H1 (cell line): ENCODE data around the gene SNTG2. TPM values are rescaled to one million over a fixed set of nuclear protein-coding genes. Genes with fewer than 3 reads are reported as not detected.

Source experiments
- CTCF ChIA-PET: fragments of 300-600 bp; sonication (Branson Sonifier 250); formaldehyde crosslinking; loops from one replicate; lab custom pipeline; 2021; ENCODE audit not compliant: partially characterized antibody; lab: Charles Lee
- POLR2A ChIA-PET: fragments of 300-600 bp; sonication (Branson Sonifier 250); formaldehyde crosslinking; loops from one replicate; lab custom pipeline; 2021; ENCODE audit warnings: inconsistent platforms; ENCODE audit not compliant: partially characterized antibody; lab: Charles Lee
- DNase-seq, 2 experiments: peaks; one replicate each; pipeline versions ENCODE4 v3.0.0 to v3.0.0-alpha.2; 2010 to 2022; ENCODE audit warnings: low spot score in 2 of 2, low read depth in 1 of 2, mixed read lengths in 1 of 2
- FAIRE-seq: peaks from 2 replicates; lab custom pipeline; 2011; peaks lifted over from hg19 to GRCh38; lab: Jason Lieb, UNC
- H2AFZ ChIP-seq: 2 replicates; pipeline ENCODE4 v1.8.1; 2012; ENCODE audit warnings: low read length, inconsistent platforms
- H2AK5ac ChIP-seq: 2 replicates; pipeline ENCODE4 v1.6.1; 2013; ENCODE audit warnings: low read depth, low read length
- H2BK120ac ChIP-seq: replicated peaks from 2 replicates; pipeline ENCODE3; 2013; ENCODE audit warnings: low read depth, low read length, inconsistent platforms
- H2BK12ac ChIP-seq: 2 replicates; pipeline ENCODE4 v1.6.1; 2013; ENCODE audit warnings: low read depth, low read length
- H2BK15ac ChIP-seq: 2 replicates; pipeline ENCODE4 v1.6.1; 2013; ENCODE audit warnings: low read length
- H2BK20ac ChIP-seq: 2 replicates; pipeline ENCODE4 v1.6.1; 2013; ENCODE audit warnings: low read length
- H2BK5ac ChIP-seq: 2 replicates; pipeline ENCODE4 v1.6.1; 2013; ENCODE audit warnings: low read depth, low read length
- H3K14ac ChIP-seq: 2 replicates; pipeline ENCODE4 v1.6.1; 2013; ENCODE audit warnings: inconsistent platforms; ENCODE audit not compliant: insufficient read length
- H3K18ac ChIP-seq: 2 replicates; pipeline ENCODE4 v1.6.1; 2013; ENCODE audit warnings: low read length; ENCODE audit errors: extremely low read depth
- H3K23ac ChIP-seq: 2 replicates; pipeline ENCODE4 v1.6.1; 2013; ENCODE audit warnings: inconsistent platforms; ENCODE audit not compliant: insufficient read length
- H3K23me2 ChIP-seq: 2 replicates; pipeline ENCODE4 v1.6.1; 2013; ENCODE audit warnings: low read depth, low read length
- H3K27ac ChIP-seq: 2 replicates; pipeline ENCODE4 v1.6.1; 2011; ENCODE audit warnings: low read depth, low read length, inconsistent platforms
- H3K27me3 ChIP-seq, 4 experiments: replicated peaks in 1 of 4; 1 replicate in 1 of 4; 2 replicates in 3 of 4; pipeline versions ENCODE4 v1.6.1 to v1.8.1; 2011 to 2013; ENCODE audit warnings: low read length in 3 of 4, mild to moderate bottlenecking in 3 of 4, inconsistent platforms in 2 of 4, mixed read lengths in 2 of 4, moderate library complexity in 1 of 4; ENCODE audit not compliant: control insufficient read depth in 3 of 4, insufficient read depth in 3 of 4; ENCODE audit errors: extremely low read depth in 1 of 4
- H3K36me3 ChIP-seq, 4 experiments: 2 replicates each; pipeline versions ENCODE4 v1.6.1 to v1.8.1; 2011 to 2013; ENCODE audit warnings: mild to moderate bottlenecking in 4 of 4, low read length in 3 of 4, moderate library complexity in 2 of 4, control low read depth in 1 of 4, inconsistent platforms in 1 of 4; ENCODE audit not compliant: insufficient read depth in 4 of 4, control insufficient read depth in 2 of 4
- H3K4ac ChIP-seq: replicated peaks from 2 replicates; pipeline ENCODE3; 2013; ENCODE audit warnings: low read length, low read depth, mixed read lengths, inconsistent platforms; ENCODE audit not compliant: insufficient read length
- H3K4me1 ChIP-seq, 4 experiments: replicated peaks in 1 of 4; 1 replicate in 1 of 4; 2 replicates in 3 of 4; pipeline versions ENCODE4 v1.6.1 to v1.8.1; 2011 to 2013; ENCODE audit warnings: low read length in 3 of 4, inconsistent platforms in 2 of 4, mixed read lengths in 1 of 4; ENCODE audit not compliant: insufficient read depth in 4 of 4, control insufficient read depth in 3 of 4
- H3K4me2 ChIP-seq, 2 experiments: 2 replicates each; pipeline versions ENCODE4 v1.6.1 to v1.8.1; 2011 to 2013; ENCODE audit warnings: low read depth in 2 of 2, low read length in 2 of 2, control low read depth in 1 of 2, inconsistent platforms in 1 of 2, mild to moderate bottlenecking in 1 of 2; ENCODE audit not compliant: insufficient read depth in 1 of 2
- H3K4me3 ChIP-seq, 4 experiments: fragments of 200-600, 300-600 bp in 1 of 4; sonication (generic), shearing (Covaris generic), sonication (Bioruptor Twin) in 1 of 4; 2 replicates each; pipeline versions ENCODE4 v1.5.1 to v1.8.1; 2011 to 2016; ENCODE audit warnings: low read length in 4 of 4, low read depth in 3 of 4, control low read depth in 2 of 4, inconsistent platforms in 2 of 4, mild to moderate bottlenecking in 2 of 4, mixed read lengths in 1 of 4, moderate library complexity in 1 of 4; ENCODE audit not compliant: insufficient read depth in 2 of 4; ENCODE audit errors: extremely low read depth in 1 of 4
- H3K56ac ChIP-seq: replicated peaks from 2 replicates; pipeline ENCODE3; 2013; ENCODE audit warnings: low read depth, mild to moderate bottlenecking, mixed read lengths, low read length, inconsistent platforms; ENCODE audit not compliant: insufficient read length
- H3K79me1 ChIP-seq: 2 replicates; pipeline ENCODE4 v1.6.1; 2013; ENCODE audit warnings: low read depth, low read length, control low read depth
- H3K79me2 ChIP-seq, 2 experiments: 2 replicates each; pipeline versions ENCODE4 v1.6.1 to v1.8.1; 2012 to 2013; ENCODE audit warnings: low read length in 2 of 2, mild to moderate bottlenecking in 2 of 2, inconsistent platforms in 1 of 2; ENCODE audit not compliant: insufficient read depth in 2 of 2, control insufficient read depth in 1 of 2
- H3K9ac ChIP-seq, 4 experiments: replicated peaks in 1 of 4; 1 replicate in 1 of 4; 2 replicates in 3 of 4; pipeline versions ENCODE4 v1.6.1 to v1.8.1; 2011 to 2013; ENCODE audit warnings: low read depth in 3 of 4, low read length in 3 of 4, control low read depth in 2 of 4, mild to moderate bottlenecking in 2 of 4, moderate library complexity in 2 of 4, inconsistent platforms in 1 of 4; ENCODE audit errors: extremely low read depth in 1 of 4
- H3K9me3 ChIP-seq, 2 experiments: 2 replicates each; pipeline versions ENCODE4 v1.6.1 to v1.8.1; 2012 to 2013; ENCODE audit warnings: mild to moderate bottlenecking in 2 of 2, moderate library complexity in 2 of 2, control low read depth in 1 of 2, inconsistent platforms in 1 of 2, low read depth in 1 of 2, low read length in 1 of 2, mixed read lengths in 1 of 2; ENCODE audit not compliant: insufficient read depth in 2 of 2
- H4K20me1 ChIP-seq, 2 experiments: replicated peaks in 1 of 2; 2 replicates each; pipeline versions ENCODE3 to v1.8.1; 2011 to 2013; ENCODE audit warnings: inconsistent platforms in 2 of 2, low read length in 2 of 2, mild to moderate bottlenecking in 1 of 2; ENCODE audit not compliant: insufficient read depth in 2 of 2, control insufficient read depth in 1 of 2
- H4K5ac ChIP-seq: 2 replicates; pipeline ENCODE4 v1.6.1; 2013; ENCODE audit warnings: low read length, low read depth, mixed read lengths, inconsistent platforms; ENCODE audit not compliant: insufficient read length
- H4K8ac ChIP-seq: 2 replicates; pipeline ENCODE4 v1.8.0; 2013; ENCODE audit warnings: mild to moderate bottlenecking, moderate library complexity, low read length, inconsistent platforms; ENCODE audit not compliant: insufficient read depth; ENCODE audit errors: extremely low read depth
- H4K91ac ChIP-seq: replicated peaks from 2 replicates; pipeline ENCODE3; 2013; ENCODE audit warnings: low read length, mixed read lengths, inconsistent platforms; ENCODE audit not compliant: insufficient read length
- CEBPB ChIP-seq: IDR thresholded peaks from 2 replicates; pipeline ENCODE4 v1.6.1; 2012; ENCODE audit warnings: low read depth, low read length
- CHD1 ChIP-seq: IDR thresholded peaks from 2 replicates; pipeline ENCODE4 v1.6.1; 2012; ENCODE audit warnings: low read depth, low read length, improper control_type of control experiment
- CREB1 ChIP-seq: IDR thresholded peaks from 2 replicates; pipeline ENCODE4 v1.6.1; 2012; ENCODE audit warnings: inconsistent platforms
- CTBP2 ChIP-seq: IDR thresholded peaks from 2 replicates; pipeline ENCODE4 v1.7.0; 2011; ENCODE audit warnings: borderline replicate concordance, mild to moderate bottlenecking, moderate library complexity, mixed read lengths, low read length; ENCODE audit not compliant: insufficient read depth, insufficient read length
- HDAC2 ChIP-seq, 2 experiments: fragments of 300-600 bp in 1 of 2; sonication (generic) in 1 of 2; IDR thresholded peaks; 2 replicates each; pipeline ENCODE4 v1.6.1; 2011 to 2012; ENCODE audit warnings: low read depth in 2 of 2, low read length in 2 of 2, mild to moderate bottlenecking in 2 of 2, moderate library complexity in 2 of 2, borderline replicate concordance in 1 of 2, inconsistent platforms in 1 of 2
- HDAC6 ChIP-seq: IDR thresholded peaks from one replicate; pipeline ENCODE4 v1.7.1; 2012; ENCODE audit warnings: low read depth, mild to moderate bottlenecking, inconsistent platforms, low read length, moderate library complexity
- KDM1A ChIP-seq: fragments of 200-600, 300-600 bp; sonication (generic); IDR thresholded peaks from 2 replicates; pipeline ENCODE4 v1.7.1; 2016; ENCODE audit warnings: mild to moderate bottlenecking, low read length, borderline replicate concordance
- MAFK ChIP-seq: IDR thresholded peaks from 2 replicates; pipeline ENCODE4 v1.6.1; 2012; ENCODE audit warnings: low read depth, mild to moderate bottlenecking, improper control_type of control experiment, low read length
- RBBP5 ChIP-seq: IDR thresholded peaks from 2 replicates; pipeline ENCODE4 v1.7.1; 2012; ENCODE audit warnings: low read depth, mild to moderate bottlenecking, inconsistent platforms, low read length, moderate library complexity, borderline replicate concordance
- SIRT6 ChIP-seq: IDR thresholded peaks from one replicate; pipeline ENCODE4 v1.7.1; 2012; ENCODE audit warnings: low read length, inconsistent platforms
- WGBS, 2 experiments: shearing (Covaris generic) in 1 of 2; methylation state at CpG; one replicate each; pipeline versions ENCODE4 v1.1.6 to v1.1.7; 2013 to 2015; ENCODE audit warnings: low lambda C conversion rate in 2 of 2, mixed read lengths in 2 of 2, inconsistent platforms in 1 of 2, low coverage in 1 of 2, missing lambda C conversion rate in 1 of 2; ENCODE audit not compliant: insufficient replicate concordance in 2 of 2, insufficient coverage in 1 of 2, insufficient read length in 1 of 2; ENCODE audit errors: extremely low coverage in 1 of 2, missing lambda C conversion rate in 1 of 2; 5-methylcytosine and 5-hydroxymethylcytosine counted together
- polyA plus RNA-seq, 7 experiments: library from polyadenylated mRNA; depleted of rRNA in 3 of 7; stranded (reverse) in 5 of 7; unstranded in 2 of 7; fragments of >200 nt in 5 of 7; fragments of 200-250 nt in 2 of 7; gene quantifications; 1 replicate in 5 of 7; 2 replicates in 1 of 7; 4 replicates in 1 of 7; pipeline versions ENCODE4 v1.2.1 to v1.2.3, GENCODE V29; 2011 to 2013; ENCODE audit warnings: missing spikeins in 2 of 7, mixed read lengths in 2 of 7
- total RNA-seq: library from RNA; stranded (reverse); fragmentation: NEBNext Ultra II Directional; extraction: Animal tissue kit (Norgen Biotek cat#: 25700); gene quantifications from 2 replicates; pipeline ENCODE4 v1.2.1, GENCODE V29; 2021
- TF ChIP-seq, protein P1 (sequence below): IDR thresholded peaks from 2 replicates; pipeline ENCODE4 v1.6.1; 2012; ENCODE audit warnings: low read length, inconsistent platforms
- TF ChIP-seq, protein P2 (sequence below): IDR thresholded peaks from 2 replicates; pipeline ENCODE4 v1.6.1; 2012; ENCODE audit warnings: inconsistent platforms

SNTG2 gene
- total and polyA plus RNA-seq, 2 of the 8 experiments (the other 6 are each of a cell fraction or from before 2014, with no cell fraction given) = 6.6 to 18.1 TPM

DNA sequence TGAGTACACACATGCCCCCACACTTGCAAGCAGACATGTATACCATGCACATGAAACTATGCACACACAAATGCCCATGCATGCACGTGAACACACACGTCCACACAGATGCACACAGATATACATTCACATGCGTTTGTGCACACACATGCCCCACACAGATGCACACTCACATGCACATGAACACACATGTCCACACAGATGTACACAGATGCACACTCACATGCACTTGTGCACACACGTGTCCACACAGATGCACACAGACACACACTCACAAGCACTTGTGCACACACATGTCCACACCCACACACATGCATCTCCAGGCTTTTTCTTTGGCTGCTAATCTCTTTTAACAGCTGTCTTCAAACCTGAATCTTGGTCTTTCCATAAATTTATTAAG, 31.1 kb downstream of the SNTG2 start:
- Histone ChIP-seq H3K27me3 (0 out of 7 replicates have a peak, but pooled peaks cover 0 to 4% (median 0%) of the 10 kb centered on the region in 4 experiments), H4K8ac (no peak overlapping the region; the same call in 1 of the 2 replicates), H2BK5ac (no peak overlapping the region), H3K14ac (no peak overlapping the region), H4K91ac (peak overlapping the region; percentile 17), H4K5ac (no peak overlapping the region), H2BK15ac (no peak overlapping the region), H4K20me1 (peaks cover 7 to 21% of the 10 kb centered on the region in 2 experiments), H3K9me3 (no peaks in the 10 kb centered on the region), H3K4me2 (no peak overlapping the region), H3K4me3 (no peak overlapping the region), H2AFZ (no peak overlapping the region), H2BK12ac (no peak overlapping the region), H3K79me2 (peaks cover 7 to 76% of the 10 kb centered on the region in 2 experiments; a peak in 3 of 4 replicates), H3K27ac (no peak overlapping the region), H3K56ac (no peak overlapping the region), H2BK20ac (no peak overlapping the region), H3K79me1 (peaks cover 14% of the 10 kb centered on the region), H3K18ac (no peak overlapping the region), H2AK5ac (no peak overlapping the region), H3K23me2 (no peaks in the 10 kb centered on the region), H3K23ac (no peak overlapping the region), H3K4ac (no peak overlapping the region), H2BK120ac (no peak overlapping the region), H3K36me3 (peaks cover 0 to 16% (median 5%) of the 10 kb centered on the region in 4 experiments; a peak in 5 of 8 replicates), H3K4me1 (peaks cover 4 to 12% (median 6%) of the 10 kb centered on the region in 4 experiments), H3K9ac (no peak overlapping the region)
- POLR2A ChIA-PET = no interaction called here
- FAIRE-seq (no peak), DNase-seq (no peak)
- CTCF ChIA-PET = interaction anchor here (1.5 kb wide), 1 partner anchor 25 kb away, joined by 3 read pairs; no protein-coding TSS in a partner anchor
- 96% methylated on average over 4 of the region's 4 CpGs; no CpG with 5 or more reads in 1 of the 2 experiments for WGBS, 2 experiments
- TF ChIP-seq CTBP2 (no peak), HDAC2 (IDR thresholded peaks at IDR 0.05; ENCODE audit: borderline replicate concordance in 1 of 2, low read depth in 2 of 2, low read length in 2 of 2) (no peak), CEBPB (no peak), KDM1A (no peak), CREB1 (no peak), SIRT6 (no peak), HDAC6 (no peak), RBBP5 (no peak), CHD1 (no peak), MAFK (no peak)
- TF ChIP-seq, protein P1, sequence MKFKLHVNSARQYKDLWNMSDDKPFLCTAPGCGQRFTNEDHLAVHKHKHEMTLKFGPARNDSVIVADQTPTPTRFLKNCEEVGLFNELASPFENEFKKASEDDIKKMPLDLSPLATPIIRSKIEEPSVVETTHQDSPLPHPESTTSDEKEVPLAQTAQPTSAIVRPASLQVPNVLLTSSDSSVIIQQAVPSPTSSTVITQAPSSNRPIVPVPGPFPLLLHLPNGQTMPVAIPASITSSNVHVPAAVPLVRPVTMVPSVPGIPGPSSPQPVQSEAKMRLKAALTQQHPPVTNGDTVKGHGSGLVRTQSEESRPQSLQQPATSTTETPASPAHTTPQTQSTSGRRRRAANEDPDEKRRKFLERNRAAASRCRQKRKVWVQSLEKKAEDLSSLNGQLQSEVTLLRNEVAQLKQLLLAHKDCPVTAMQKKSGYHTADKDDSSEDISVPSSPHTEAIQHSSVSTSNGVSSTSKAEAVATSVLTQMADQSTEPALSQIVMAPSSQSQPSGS = no peak
- TF ChIP-seq, protein P2, sequence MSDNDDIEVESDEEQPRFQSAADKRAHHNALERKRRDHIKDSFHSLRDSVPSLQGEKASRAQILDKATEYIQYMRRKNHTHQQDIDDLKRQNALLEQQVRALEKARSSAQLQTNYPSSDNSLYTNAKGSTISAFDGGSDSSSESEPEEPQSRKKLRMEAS = no peak
